HepG2 (cell line): ENCODE data around the gene FAM53C. TPM values are rescaled to one million over a fixed set of nuclear protein-coding genes. Genes with fewer than 3 reads are reported as not detected.
A peak's percentile ranks its signal among the peaks of the same experiment; 100 is the strongest.

Experiments used
- ATM ChIP-seq: fragments of 450-650 bp; IDR thresholded peaks from 2 replicates; pipeline ENCODE4 v1.7.1; 2017; ENCODE audit warnings: mild to moderate bottlenecking, borderline replicate concordance
- EHMT2 ChIP-seq: fragments of 200-600 bp; sonication (generic); IDR thresholded peaks from 2 replicates; pipeline ENCODE4 v1.7.0; 2017; ENCODE audit warnings: antibody characterized with exemption, low read depth, low read length, borderline replicate concordance
- FOSL1 ChIP-seq: sonication (generic); formaldehyde crosslinking; IDR thresholded peaks from 2 replicates; pipeline ENCODE4 v1.9.0; 2021; ENCODE audit warnings: missing genetic modification reagents, borderline replicate concordance
- GATAD2A ChIP-seq: IDR thresholded peaks from 2 replicates; pipeline ENCODE4 v1.6.1; 2016
- GMEB1 ChIP-seq: sonication (generic); formaldehyde crosslinking; IDR thresholded peaks from 2 replicates; pipeline ENCODE4 v1.5.1; 2020; ENCODE audit warnings: missing genetic modification reagents, mild to moderate bottlenecking, borderline replicate concordance
- GTF3A ChIP-seq: sonication (generic); formaldehyde crosslinking; conservative IDR thresholded peaks from 2 replicates; pipeline ENCODE4 v1.4.0; 2020; ENCODE audit warnings: mild to moderate bottlenecking, missing genetic modification reagents
- KLF9 ChIP-seq: IDR thresholded peaks from 2 replicates; pipeline ENCODE4 v1.6.1; 2016; ENCODE audit warnings: low read depth
- MED8 ChIP-seq: sonication (generic); formaldehyde crosslinking; IDR thresholded peaks from 2 replicates; pipeline ENCODE4 v1.8.1; 2023; ENCODE audit warnings: mild to moderate bottlenecking, missing genetic modification reagents; ENCODE audit not compliant: insufficient replicate concordance
- MXD4 ChIP-seq: IDR thresholded peaks from 2 replicates; pipeline ENCODE4 v1.6.1; 2016; ENCODE audit warnings: mild to moderate bottlenecking, missing biosample characterization, missing genetic modification reagents
- MYC ChIP-seq: sonication (generic); formaldehyde crosslinking; IDR thresholded peaks from 2 replicates; pipeline ENCODE4 v1.9.0; 2021; ENCODE audit warnings: missing genetic modification reagents, borderline replicate concordance
- NFYB ChIP-seq: sonication (generic); formaldehyde crosslinking; IDR thresholded peaks from 2 replicates; pipeline ENCODE4 v1.4.0; 2020; ENCODE audit warnings: missing genetic modification reagents
- SETDB1 ChIP-seq: sonication (generic); formaldehyde crosslinking; IDR thresholded peaks from 2 replicates; pipeline ENCODE4 v1.5.1; 2020; ENCODE audit warnings: missing genetic modification reagents, mild to moderate bottlenecking, borderline replicate concordance
- SRSF9 ChIP-seq: fragments of 200-400 bp; formaldehyde crosslinking; IDR thresholded peaks from 2 replicates; pipeline ENCODE4 v1.6.1; 2018; ENCODE audit warnings: borderline replicate concordance, mild to moderate bottlenecking, low read depth, low read length; ENCODE audit not compliant: insufficient read depth, poor library complexity, severe bottlenecking
- ZMYM2 ChIP-seq: sonication (generic); formaldehyde crosslinking; IDR thresholded peaks from 2 replicates; pipeline ENCODE4 v1.8.0; 2022; ENCODE audit warnings: mild to moderate bottlenecking, missing genetic modification reagents
- ZMYM3 ChIP-seq: sonication (generic); formaldehyde crosslinking; IDR thresholded peaks from 2 replicates; pipeline ENCODE4 v1.5.1; 2020; ENCODE audit warnings: mild to moderate bottlenecking, missing genetic modification reagents
- ZNF83 ChIP-seq: sonication (generic); formaldehyde crosslinking; IDR thresholded peaks from 2 replicates; pipeline ENCODE4 v1.4.0; 2020; ENCODE audit warnings: missing genetic modification reagents, mild to moderate bottlenecking, borderline replicate concordance
- ZXDC ChIP-seq: sonication (generic); formaldehyde crosslinking; IDR thresholded peaks from 2 replicates; pipeline ENCODE4 v1.5.0; 2020; ENCODE audit warnings: mild to moderate bottlenecking, missing genetic modification reagents
- polyA plus RNA-seq, 8 experiments: library from polyadenylated mRNA; depleted of rRNA in 3 of 8; stranded (reverse) in 7 of 8; unstranded in 1 of 8; fragments of >200 nt; fragmentation: Illumina TruSeq in 4 of 8; extraction: Trizol in 4 of 8; gene quantifications; 2 replicates each; pipeline versions ENCODE4 v1.2.1 to v1.2.3, GENCODE V29; 2011 to 2016; ENCODE audit warnings: low read depth in 4 of 8, missing spikeins in 1 of 8, mixed read lengths in 1 of 8; ENCODE audit not compliant: insufficient read depth in 1 of 8
- total RNA-seq, 5 experiments: library from RNA; depleted of rRNA; stranded (reverse); fragments of >200 nt; fragmentation: Illumina TruSeq; extraction: Trizol; gene quantifications; 2 replicates each; pipeline ENCODE4 v1.2.3, GENCODE V29; 2016; ENCODE audit warnings: low read depth in 1 of 5
- TF ChIP-seq, protein P1 (sequence below): IDR thresholded peaks from 2 replicates; pipeline ENCODE4 v1.6.1; 2012; ENCODE audit warnings: inconsistent platforms
- TF ChIP-seq, protein P2 (sequence below): sonication (generic); formaldehyde crosslinking; IDR thresholded peaks from 2 replicates; pipeline ENCODE4 v1.4.0; 2020; ENCODE audit warnings: missing genetic modification reagents, mild to moderate bottlenecking, borderline replicate concordance
- TF ChIP-seq, protein P3 (sequence below): sonication (generic); formaldehyde crosslinking; IDR thresholded peaks from 2 replicates; pipeline ENCODE4 v1.5.0; 2020; ENCODE audit warnings: mild to moderate bottlenecking, missing genetic modification reagents
- TF ChIP-seq, protein P4 (sequence below): sonication (generic); formaldehyde crosslinking; IDR thresholded peaks from 2 replicates; pipeline ENCODE4 v1.8.0; 2023; ENCODE audit warnings: mild to moderate bottlenecking, missing genetic modification reagents

The FAM53C gene
- total and polyA plus RNA-seq, 2 of the 13 experiments (the other 11 are each of a cell fraction or from before 2014, with no cell fraction given) = 26.9 to 30.1 TPM

- TF ChIP-seq ZXDC (CRISPR knock-in tag) (no peak), MED8 (CRISPR knock-in tag) (no peak), MYC (CRISPR knock-in tag) (no peak), ATM (no peak), SETDB1 (no peak), FOSL1 (CRISPR knock-in tag) (no peak), KLF9 (no peak), MXD4 (CRISPR knock-in tag) (0 out of 2 replicates have a peak, but pooled peaks have one; percentile 5), GMEB1 (CRISPR knock-in tag) (no peak), SRSF9 (no peak), GATAD2A (no peak), NFYB (CRISPR knock-in tag) (peak; percentile 82), ZMYM3 (CRISPR knock-in tag) (no peak), ZNF83 (CRISPR knock-in tag) (no peak), EHMT2 (no peak), ZMYM2 (CRISPR knock-in tag) (no peak), GTF3A (CRISPR knock-in tag) (no peak)
- TF ChIP-seq, protein P1, sequence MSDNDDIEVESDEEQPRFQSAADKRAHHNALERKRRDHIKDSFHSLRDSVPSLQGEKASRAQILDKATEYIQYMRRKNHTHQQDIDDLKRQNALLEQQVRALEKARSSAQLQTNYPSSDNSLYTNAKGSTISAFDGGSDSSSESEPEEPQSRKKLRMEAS = peak; percentile 53; the same call in 1 of the 2 replicates
- TF ChIP-seq, protein P2, sequence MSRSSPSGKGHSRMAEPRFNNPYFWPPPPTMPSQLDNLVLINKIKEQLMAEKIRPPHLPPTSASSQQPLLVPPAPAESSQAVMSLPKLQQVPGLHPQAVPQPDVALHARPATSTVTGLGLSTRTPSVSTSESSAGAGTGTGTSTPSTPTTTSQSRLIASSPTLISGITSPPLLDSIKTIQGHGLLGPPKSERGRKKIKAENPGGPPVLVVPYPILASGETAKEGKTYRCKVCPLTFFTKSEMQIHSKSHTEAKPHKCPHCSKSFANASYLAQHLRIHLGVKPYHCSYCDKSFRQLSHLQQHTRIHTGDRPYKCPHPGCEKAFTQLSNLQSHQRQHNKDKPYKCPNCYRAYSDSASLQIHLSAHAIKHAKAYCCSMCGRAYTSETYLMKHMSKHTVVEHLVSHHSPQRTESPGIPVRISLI (CRISPR knock-in tag) = no peak
- TF ChIP-seq, protein P3, sequence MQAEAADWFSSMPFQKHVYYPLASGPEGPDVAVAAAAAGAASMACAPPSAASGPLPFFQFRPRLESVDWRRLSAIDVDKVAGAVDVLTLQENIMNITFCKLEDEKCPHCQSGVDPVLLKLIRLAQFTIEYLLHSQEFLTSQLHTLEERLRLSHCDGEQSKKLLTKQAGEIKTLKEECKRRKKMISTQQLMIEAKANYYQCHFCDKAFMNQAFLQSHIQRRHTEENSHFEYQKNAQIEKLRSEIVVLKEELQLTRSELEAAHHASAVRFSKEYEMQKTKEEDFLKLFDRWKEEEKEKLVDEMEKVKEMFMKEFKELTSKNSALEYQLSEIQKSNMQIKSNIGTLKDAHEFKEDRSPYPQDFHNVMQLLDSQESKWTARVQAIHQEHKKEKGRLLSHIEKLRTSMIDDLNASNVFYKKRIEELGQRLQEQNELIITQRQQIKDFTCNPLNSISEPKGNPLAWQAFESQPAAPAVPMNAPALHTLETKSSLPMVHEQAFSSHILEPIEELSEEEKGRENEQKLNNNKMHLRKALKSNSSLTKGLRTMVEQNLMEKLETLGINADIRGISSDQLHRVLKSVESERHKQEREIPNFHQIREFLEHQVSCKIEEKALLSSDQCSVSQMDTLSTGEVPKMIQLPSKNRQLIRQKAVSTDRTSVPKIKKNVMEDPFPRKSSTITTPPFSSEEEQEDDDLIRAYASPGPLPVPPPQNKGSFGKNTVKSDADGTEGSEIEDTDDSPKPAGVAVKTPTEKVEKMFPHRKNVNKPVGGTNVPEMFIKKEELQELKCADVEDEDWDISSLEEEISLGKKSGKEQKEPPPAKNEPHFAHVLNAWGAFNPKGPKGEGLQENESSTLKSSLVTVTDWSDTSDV (CRISPR knock-in tag) = no peak
- TF ChIP-seq, protein P4, sequence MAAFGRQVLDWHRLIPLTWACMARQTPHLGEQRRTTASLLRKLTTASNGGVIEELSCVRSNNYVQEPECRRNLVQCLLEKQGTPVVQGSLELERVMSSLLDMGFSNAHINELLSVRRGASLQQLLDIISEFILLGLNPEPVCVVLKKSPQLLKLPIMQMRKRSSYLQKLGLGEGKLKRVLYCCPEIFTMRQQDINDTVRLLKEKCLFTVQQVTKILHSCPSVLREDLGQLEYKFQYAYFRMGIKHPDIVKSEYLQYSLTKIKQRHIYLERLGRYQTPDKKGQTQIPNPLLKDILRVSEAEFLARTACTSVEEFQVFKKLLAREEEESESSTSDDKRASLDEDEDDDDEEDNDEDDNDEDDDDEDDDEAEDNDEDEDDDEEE (CRISPR knock-in tag) = no peak
Observed at GRCh38 chr5:138354926-138355378, 16.9 kb downstream of the FAM53C start (continued).
